COLO829 (cell line): ENCODE data around the gene TOP1.
"Not testable (repeated sequence)": the region's sequence is repeated elsewhere in the genome, so short reads cannot be mapped to it uniquely, and the experiment has no call there.

Experiments used
- DNase-seq: peaks from one replicate; pipeline ENCODE4 v3.0.0; 2012; ENCODE audit warnings: low spot score

Gene TOP1

GRCh38 chr20:41094353-41095055, 65.9 kb downstream of the TOP1 start:
- no peak for DNase-seq

- peak; percentile 78 for DNase-seq
Observed at GRCh38 chr20:41095110-41095969, 66.7 kb downstream of the TOP1 start.

DNA sequence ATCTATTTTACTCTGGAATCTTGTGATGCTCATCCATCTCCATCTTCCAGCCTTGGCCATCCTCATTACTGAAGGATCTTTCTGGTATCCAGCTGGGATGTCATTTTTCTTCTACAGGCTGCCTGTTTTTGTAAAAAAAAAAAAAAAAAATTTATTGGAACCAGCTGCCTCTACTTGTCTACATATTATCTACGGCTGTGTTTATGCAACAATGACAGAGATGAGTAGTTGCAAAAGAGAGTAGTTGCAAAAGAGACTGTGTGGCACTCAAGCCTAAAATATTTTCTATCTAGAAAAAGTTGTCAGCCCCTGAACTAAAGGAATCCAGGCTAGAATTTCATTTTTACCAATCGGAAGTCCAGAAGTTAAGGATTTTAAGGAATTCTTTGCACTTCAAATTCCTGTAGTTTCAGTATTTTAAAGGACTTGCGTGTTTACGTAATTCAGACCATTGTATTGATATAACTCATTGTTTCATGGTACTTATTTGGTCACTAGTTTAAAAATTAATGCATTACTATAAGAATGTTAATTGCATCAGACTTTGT, 70.2 kb downstream of the TOP1 start:
- DNase-seq, result no peak

GRCh38 chr20:41100001-41100480, 71.4 kb downstream of the TOP1 start:
- no peak for DNase-seq

DNA sequence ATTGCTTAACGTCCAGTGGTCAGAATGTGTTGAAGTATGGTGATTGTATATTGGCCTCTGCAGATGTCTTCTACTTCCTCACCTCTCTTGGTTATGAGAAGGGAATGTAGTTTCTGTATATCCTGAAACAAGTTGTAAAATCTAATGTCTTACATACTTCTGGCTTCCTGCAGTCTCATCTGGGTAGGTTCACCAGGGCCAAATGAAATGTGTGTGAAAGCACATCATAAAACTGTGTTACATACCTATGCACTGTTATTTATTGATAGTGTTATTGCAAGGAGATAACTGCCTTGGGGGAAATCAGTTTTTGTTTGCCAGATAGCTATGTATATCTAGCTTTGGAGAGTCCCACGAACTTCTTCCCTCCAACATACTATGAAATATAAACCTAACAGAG, 73.0 kb downstream of the TOP1 start:
- DNase-seq, result no peak

- no peak for DNase-seq
Observed at GRCh38 chr20:41108531-41108930, 79.9 kb downstream of the TOP1 start.

GRCh38 chr20:41110012-41110411, 81.4 kb downstream of the TOP1 start:
- DNase-seq, result no peak

- no peak for DNase-seq
Observed at GRCh38 chr20:41110930-41111577, 82.4 kb downstream of the TOP1 start.

DNA sequence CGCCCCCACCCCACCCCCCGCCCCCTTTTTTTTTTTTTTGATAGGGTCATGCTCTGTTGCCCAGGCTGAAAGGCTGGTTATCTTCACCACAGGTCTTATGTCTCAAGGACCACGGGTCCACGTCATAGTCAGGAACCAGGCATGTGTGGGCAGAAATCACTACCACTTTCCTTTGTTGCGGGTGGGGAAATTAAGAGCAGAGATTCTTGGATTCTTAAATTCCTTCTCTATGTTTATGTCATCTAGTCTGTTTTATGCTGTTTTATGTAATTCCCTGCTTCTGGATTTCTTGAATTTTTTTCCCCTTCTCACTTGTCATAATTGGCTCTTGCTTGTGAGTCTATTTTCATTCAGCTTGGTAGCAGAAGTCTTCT, 82.9 kb downstream of the TOP1 start:
- DNase-seq, result no peak

DNA sequence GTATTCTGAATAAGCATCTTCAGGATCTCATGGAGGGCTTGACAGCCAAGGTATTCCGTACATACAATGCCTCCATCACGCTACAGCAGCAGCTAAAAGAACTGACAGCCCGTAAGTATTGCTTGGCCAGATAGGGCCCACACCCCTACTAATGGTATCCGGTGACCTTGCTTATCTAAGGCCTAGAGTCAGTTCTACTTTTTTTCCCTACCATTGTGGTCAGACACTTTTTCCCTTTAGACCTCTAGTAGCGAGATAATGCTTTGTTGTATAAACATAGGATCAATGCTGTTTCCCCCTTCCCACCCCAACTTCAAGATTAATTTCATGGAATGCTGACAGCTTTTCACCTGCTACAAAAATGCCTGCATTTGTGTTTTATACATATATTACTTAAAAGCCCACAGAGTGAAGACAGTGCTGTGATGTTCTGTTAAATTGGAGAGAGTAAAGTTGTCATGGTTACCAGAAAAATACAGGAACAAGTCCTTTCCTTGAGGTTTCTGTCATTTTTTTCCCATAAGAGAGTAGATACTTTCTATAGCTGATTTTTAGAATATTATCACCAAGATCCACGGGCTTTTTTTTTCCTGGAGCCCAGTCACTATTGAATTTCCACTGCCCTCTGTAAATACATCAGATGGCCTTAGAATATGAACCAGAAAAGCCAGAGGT, 87.8 kb downstream of the TOP1 start:
- no peak for DNase-seq

GRCh38 chr20:41118159-41118558, 89.5 kb downstream of the TOP1 start:
- DNase-seq, result not testable (repeated sequence)

GRCh38 chr20:41118632-41119031, 90.0 kb downstream of the TOP1 start:
- no peak for DNase-seq

- peak; percentile 81 for DNase-seq
Observed at GRCh38 chr20:41119614-41120561, 91.3 kb downstream of the TOP1 start.

GRCh38 chr20:41121399-41121798, 92.8 kb downstream of the TOP1 start:
- no peak for DNase-seq

DNA sequence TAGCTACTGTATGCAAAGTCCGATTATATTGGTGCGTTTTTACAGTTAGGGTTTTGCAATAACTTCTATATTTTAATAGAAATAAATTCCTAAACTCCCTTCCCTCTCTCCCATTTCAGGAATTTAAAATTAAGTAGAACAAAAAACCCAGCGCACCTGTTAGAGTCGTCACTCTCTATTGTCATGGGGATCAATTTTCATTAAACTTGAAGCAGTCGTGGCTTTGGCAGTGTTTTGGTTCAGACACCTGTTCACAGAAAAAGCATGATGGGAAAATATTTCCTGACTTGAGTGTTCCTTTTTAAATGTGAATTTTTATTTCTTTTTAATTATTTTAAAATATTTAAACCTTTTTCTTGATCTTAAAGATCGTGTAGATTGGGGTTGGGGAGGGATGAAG, 95.0 kb downstream of the TOP1 start:
- DNase-seq, result no peak

- no peak for DNase-seq
Observed at GRCh38 chr20:41124451-41125094, 96.0 kb downstream of the TOP1 start.

- DNase-seq, result no peak
Observed at GRCh38 chr20:41125530-41126457, 97.2 kb downstream of the TOP1 start.

- no peak for DNase-seq
Observed at GRCh38 chr20:41126719-41127118, 98.1 kb downstream of the TOP1 start.

GRCh38 chr20:41128317-41128716, 99.7 kb downstream of the TOP1 start:
- not testable (repeated sequence) for DNase-seq
